Right cardiac atrium (tissue), 5 donors: Measurements from ENCODE around the gene SMAD9. TPM values are rescaled to one million over a fixed set of nuclear protein-coding genes. Genes with fewer than 3 reads are reported as not detected.
"Not testable (repeated sequence)": the region's sequence is repeated elsewhere in the genome, so short reads cannot be mapped to it uniquely, and the experiment has no call there.

Experiments used
- ATAC-seq, 2 donors: fragments of 200-7000 bp; cut with Tn5 transposase; one replicate each; pipeline versions ENCODE4 v1.8.0 to v1.9.1; 2020; ENCODE audit warnings: moderate library complexity in 2 of 2, mild to moderate bottlenecking in 1 of 2
- DNase-seq, 3 donors: peaks; one replicate each; pipeline ENCODE4 v3.0.0-alpha.2; 2020
- H3K27ac ChIP-seq: one replicate; pipeline ENCODE4 v1.5.1; 2013; ENCODE audit warnings: mild to moderate bottlenecking, low read length, control low read depth, moderate library complexity
- H3K27me3 ChIP-seq: one replicate; pipeline ENCODE4 v1.6.1; 2013; ENCODE audit not compliant: control insufficient read depth, insufficient read depth
- H3K4me1 ChIP-seq: one replicate; pipeline ENCODE4 v1.6.1; 2013; ENCODE audit warnings: low read length; ENCODE audit not compliant: control insufficient read depth, insufficient read depth
- H3K4me3 ChIP-seq: one replicate; pipeline ENCODE4 v1.5.1; 2013; ENCODE audit warnings: low read length, control low read depth
- H3K9me3 ChIP-seq: one replicate; pipeline ENCODE4 v1.6.1; 2013; ENCODE audit warnings: low read length; ENCODE audit not compliant: control insufficient read depth
- whole genome bisulfite sequencing: extraction: QIAGEN DNeasy Blood & Tissue Kit; methylation state at CpG from one replicate; pipeline ENCODE4 v1.1.7; 2013; 5-methylcytosine and 5-hydroxymethylcytosine counted together
- intact Hi-C, 4 donors: fragments of 100-400 bp; cut with DNase I; formaldehyde crosslinking; loops; one replicate each; pipeline versions ENCODE4 v1.11.0 to v1.14.0; 2022 to 2023
- polyA plus RNA-seq: library from polyadenylated mRNA; stranded (reverse); fragments of 200-250 nt; gene quantifications from one replicate; pipeline ENCODE4 v1.2.3, GENCODE V29; 2013
- total RNA-seq, 4 donors: library from RNA; stranded (reverse); fragmentation: NEBNext Ultra II Directional; extraction: Animal tissue kit (Norgen Biotek cat#: 25700); gene quantifications; one replicate each; pipeline ENCODE4 v1.2.1, GENCODE V29; 2021
- donor health status: healthy with polysubstance abuse.
- donor health status: DM: no; HTN: yes; CAD: no.
- donor health status: DM: no; HTN: no; CAD: no.
- donor health status: DM: no; HTN: yes; CAD: no; lungs with severe emphysema.
- donor health status: DM: yes; HTN: yes; CAD: no.

The SMAD9 gene
- total and polyA plus RNA-seq, 5 donors: 4.9 to 20.0 (median 12.4) TPM

DNA sequence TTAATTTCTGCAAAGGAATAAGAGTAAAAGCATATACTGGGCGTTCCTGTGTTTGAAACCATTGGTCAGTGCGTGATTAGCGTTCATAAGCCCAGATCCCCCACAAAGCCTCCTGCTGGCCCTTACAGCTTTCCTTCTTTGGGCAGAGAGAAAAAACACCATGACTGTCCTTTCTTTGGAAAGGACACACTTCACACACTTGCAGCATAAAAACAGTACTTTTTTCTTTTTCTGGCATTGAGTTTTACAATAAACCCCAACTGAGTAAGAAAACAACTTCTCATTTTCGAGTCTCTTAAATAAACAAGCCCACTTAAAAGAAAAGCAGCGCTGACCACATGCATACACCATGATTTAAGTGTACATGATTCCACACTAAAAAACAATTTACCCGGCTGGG, 35.8 kb downstream of the SMAD9 start:
- DNase-seq: no peak
- H3K27me3 ChIP-seq: no peaks in the 10 kb centered on the region
- no peak overlapping the region for H3K4me3 ChIP-seq
- no peak overlapping the region for H3K27ac ChIP-seq
- 91% methylated on average over 6 of the region's 6 CpGs for WGBS
- H3K9me3 ChIP-seq: no peaks in the 10 kb centered on the region
- peaks cover 4% of the 10 kb centered on the region for H3K4me1 ChIP-seq
- ATAC-seq: no peak
- intact Hi-C loops: no loop called here

DNA sequence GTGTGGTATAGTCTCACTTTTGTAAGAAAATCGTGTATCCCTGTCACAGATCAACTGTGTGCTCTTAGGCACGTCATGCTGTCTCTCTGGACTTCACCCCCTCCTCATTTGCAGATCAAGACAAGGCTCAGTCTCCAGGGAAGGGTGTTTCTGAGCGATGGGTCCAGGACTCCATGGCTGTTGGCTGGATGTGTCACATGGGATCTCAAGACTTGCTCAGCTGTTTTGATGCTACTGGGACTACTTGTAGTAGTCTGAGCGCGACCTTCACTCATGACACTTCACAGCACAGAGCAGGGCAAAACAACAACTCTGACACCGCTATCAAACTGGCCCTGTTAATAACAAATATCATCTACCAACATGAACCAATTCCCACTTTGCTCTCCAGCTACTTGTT, 36.2 kb downstream of the SMAD9 start:
- intact Hi-C loops: no loop called here
- H3K27ac ChIP-seq: no peak overlapping the region
- no peak overlapping the region for H3K4me3 ChIP-seq
- ATAC-seq (no peak), DNase-seq (no peak)
- no peaks in the 10 kb centered on the region for H3K9me3 ChIP-seq
- no peaks in the 10 kb centered on the region for H3K27me3 ChIP-seq
- 86% methylated on average over 6 of the region's 6 CpGs for WGBS
- peaks cover 4% of the 10 kb centered on the region for H3K4me1 ChIP-seq

DNA sequence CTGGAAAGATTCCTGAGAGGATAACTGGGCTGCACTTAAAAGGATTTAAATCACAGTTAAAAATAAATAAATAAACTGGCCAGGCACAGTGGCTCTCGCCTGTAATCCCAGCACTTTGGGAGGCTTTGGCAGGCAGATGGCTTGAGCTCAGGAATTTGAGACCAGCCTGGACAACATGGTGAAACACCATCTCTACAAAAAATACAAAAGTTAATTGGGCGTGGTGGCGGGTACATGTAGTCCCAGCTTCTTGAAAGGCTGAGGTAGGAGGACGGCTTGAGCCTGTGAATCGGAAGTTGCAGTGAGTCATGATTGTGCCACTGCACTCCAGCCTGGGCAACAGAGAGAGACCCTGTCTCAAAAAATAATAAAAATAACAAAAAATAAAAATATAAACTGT, 36.6 kb downstream of the SMAD9 start:
- DNase-seq, H3K4me3 ChIP-seq, intact Hi-C loops, H3K9me3 ChIP-seq, H3K27me3 ChIP-seq, H3K27ac ChIP-seq, H3K4me1 ChIP-seq: not testable (repeated sequence)
- ATAC-seq: peak in 1 of 2 donors; percentile 37
- WGBS: 87% methylated on average over 5 of the region's 5 CpGs

DNA sequence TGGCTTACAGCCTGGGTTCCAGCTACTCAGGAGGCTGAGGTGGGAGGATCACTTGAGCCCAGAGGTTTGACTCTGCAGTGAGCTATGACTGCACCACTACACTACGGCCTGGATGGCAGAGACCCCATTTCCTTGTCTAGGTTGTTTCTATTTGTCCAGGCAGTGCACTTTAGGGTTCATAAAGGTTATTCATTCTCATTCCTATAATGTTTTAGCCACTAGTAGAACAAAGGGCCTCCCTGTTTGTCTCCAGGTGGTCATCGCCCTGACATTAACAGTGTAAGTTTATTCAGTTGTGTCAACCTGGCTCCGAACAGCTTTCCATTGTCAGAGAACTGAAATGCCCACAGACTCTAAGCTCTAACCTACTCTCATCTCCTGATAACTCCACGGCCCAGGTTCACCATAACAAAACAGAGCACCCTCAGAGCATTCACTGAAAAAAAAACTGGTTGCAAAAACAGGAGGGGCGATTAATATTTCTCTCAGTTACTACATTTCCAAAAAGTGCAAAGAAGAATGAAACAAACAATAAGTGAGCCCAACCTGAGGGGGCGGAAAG, 37.1 kb downstream of the SMAD9 start:
- 89% methylated on average over 6 of the region's 6 CpGs for WGBS

DNA sequence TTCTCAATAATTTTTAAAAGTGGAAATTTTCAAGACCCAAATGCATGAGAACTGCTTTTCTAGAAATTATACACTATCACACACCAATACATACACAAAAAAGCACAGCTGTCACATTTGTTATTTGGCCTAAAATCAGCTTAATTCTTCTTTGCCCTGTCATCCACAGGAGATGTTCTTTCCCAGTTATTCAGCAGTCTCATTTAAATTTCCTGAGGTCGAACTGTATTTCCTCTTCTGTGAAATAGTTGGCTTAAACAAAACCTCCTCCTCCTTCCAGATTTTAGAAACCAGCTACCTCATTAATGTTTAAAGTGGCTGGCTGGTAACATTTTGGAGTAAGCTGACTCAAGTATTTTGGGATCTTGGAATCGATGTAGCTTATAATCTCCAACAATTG, 39.1 kb downstream of the SMAD9 start:
- H3K4me1 ChIP-seq: peaks cover under 1% of the 10 kb centered on the region

More for the DNA sequence above, 37.1 kb downstream of the SMAD9 start:
- Histone ChIP-seq H3K27me3 (no peaks in the 10 kb centered on the region), H3K4me1 (peaks cover 4% of the 10 kb centered on the region), H3K9me3 (no peaks in the 10 kb centered on the region), H3K4me3 (no peak overlapping the region), H3K27ac (no peak overlapping the region)
- DNase-seq (no peak), ATAC-seq (no peak)
- intact Hi-C loops: no loop called here

DNA sequence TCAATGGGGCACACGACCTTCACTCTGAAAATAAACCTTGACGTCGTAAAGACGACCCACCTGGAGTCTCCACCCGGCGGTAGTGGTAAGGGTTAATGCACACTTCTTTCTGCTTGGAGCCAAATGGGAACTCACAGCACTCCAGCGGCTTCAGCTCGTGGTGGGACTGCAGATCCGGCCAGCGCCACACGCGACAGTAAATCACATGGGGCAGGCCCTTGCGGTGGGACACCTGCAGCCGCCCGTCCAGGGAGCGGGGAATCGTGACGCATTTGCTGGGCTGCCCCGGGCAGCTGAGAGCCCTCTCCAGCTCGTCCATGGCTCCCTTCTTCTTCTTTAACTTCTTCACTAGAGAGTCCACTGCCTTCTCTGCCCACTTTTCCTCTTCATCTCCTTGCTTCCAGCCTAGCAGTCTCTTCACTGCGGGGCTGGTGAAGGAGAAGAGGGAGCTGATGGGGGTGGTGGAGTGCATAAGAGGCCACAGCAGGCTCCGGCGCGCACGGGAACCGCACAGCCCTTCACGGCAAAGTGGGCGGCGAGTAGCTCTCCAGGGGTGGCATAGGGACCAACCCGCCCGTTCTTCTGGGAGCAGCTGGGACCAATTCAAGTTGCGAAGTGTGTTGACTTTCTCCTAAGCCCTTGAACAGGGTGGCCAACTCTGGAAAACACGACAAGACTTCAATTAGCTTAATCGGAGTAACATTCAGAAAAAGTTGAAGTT, 40.7 kb downstream of the SMAD9 start:
- DNase-seq (no peak), ATAC-seq (no peak)
- 94% methylated on average over 34 of the region's 34 CpGs for WGBS
- intact Hi-C loops: no loop called here
- H3K4me3 ChIP-seq: no peak overlapping the region
- H3K27me3 ChIP-seq: no peaks in the 10 kb centered on the region
- no peaks in the 10 kb centered on the region for H3K4me1 ChIP-seq
- H3K9me3 ChIP-seq: no peaks in the 10 kb centered on the region
- no peak overlapping the region for H3K27ac ChIP-seq

More for the DNA sequence above, 39.1 kb downstream of the SMAD9 start:
- Histone ChIP-seq H3K9me3 (no peaks in the 10 kb centered on the region), H3K27me3 (no peaks in the 10 kb centered on the region), H3K4me3 (no peak overlapping the region), H3K27ac (no peak overlapping the region)
- DNase-seq (no peak), ATAC-seq (no peak)
- intact Hi-C loops: no loop called here
- WGBS: 39% methylated on average over 2 of the region's 2 CpGs

GRCh38 chr13:36875961-36876360, 44.1 kb downstream of the SMAD9 start:
- H3K4me3 ChIP-seq: no peak overlapping the region
- H3K4me1 ChIP-seq: no peaks in the 10 kb centered on the region
- ATAC-seq (no peak), DNase-seq (no peak)
- no peak overlapping the region for H3K27ac ChIP-seq
- no peaks in the 10 kb centered on the region for H3K9me3 ChIP-seq
- WGBS: 62% methylated on average over 4 of the region's 4 CpGs
- no peaks in the 10 kb centered on the region for H3K27me3 ChIP-seq
- intact Hi-C loops: no loop called here

DNA sequence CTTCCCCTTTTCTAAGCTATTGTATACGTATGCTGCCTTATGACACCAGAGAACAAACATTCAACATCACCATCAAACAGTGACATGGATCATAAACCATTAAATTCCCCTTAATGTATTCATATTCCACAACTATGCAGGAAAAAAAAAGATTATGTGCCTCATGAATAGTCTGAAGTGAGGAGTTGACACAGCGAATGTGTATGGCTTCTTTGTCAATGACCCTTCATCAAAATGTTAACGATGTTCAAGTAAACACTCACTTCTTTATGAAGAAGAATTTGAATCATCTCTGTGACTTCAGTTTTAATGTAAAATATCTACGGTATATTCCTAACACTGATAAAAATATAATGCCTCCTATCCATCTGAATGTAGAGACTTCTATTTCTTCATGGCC, 44.6 kb downstream of the SMAD9 start:
- H3K4me3 ChIP-seq: no peak overlapping the region
- WGBS: 85% methylated on average over 4 of the region's 4 CpGs
- no peaks in the 10 kb centered on the region for H3K27me3 ChIP-seq
- DNase-seq (no peak), ATAC-seq (no peak)
- H3K27ac ChIP-seq: no peak overlapping the region
- no peaks in the 10 kb centered on the region for H3K4me1 ChIP-seq
- intact Hi-C loops: no loop called here
- H3K9me3 ChIP-seq: no peaks in the 10 kb centered on the region

DNA sequence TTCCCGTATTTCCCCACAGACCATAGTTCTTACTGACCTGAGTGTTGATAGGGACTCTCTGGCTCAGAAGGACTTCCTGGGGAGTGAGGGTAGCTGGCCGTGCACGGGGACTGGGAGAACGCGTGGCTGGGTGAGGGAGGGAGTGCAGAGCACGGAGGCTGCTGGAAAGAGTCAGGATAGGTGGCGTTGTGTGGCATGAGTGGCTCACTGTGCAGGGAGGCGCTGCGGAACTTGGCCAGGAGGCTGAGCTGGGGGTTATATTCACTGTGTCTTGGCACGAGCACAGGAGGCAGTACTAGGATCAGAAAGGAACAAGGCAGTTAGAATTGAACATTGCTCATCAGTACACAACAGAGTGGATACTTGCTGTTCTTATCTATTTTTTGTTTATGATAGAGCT, 47.4 kb downstream of the SMAD9 start:
- no peak overlapping the region for H3K4me3 ChIP-seq
- DNase-seq (no peak), ATAC-seq (no peak)
- no peaks in the 10 kb centered on the region for H3K4me1 ChIP-seq
- no peaks in the 10 kb centered on the region for H3K9me3 ChIP-seq
- intact Hi-C loops: no loop called here
- WGBS: 75% methylated on average over 10 of the region's 10 CpGs
- H3K27me3 ChIP-seq: no peaks in the 10 kb centered on the region
- H3K27ac ChIP-seq: no peak overlapping the region

GRCh38 chr13:36870050-36870692, 49.9 kb downstream of the SMAD9 start:
- no peak for ATAC-seq
- H3K27ac ChIP-seq: no peak overlapping the region
- DNase-seq: no peak

GRCh38 chr13:36866232-36866631, 53.8 kb downstream of the SMAD9 start:
- Histone ChIP-seq H3K4me1 (no peaks in the 10 kb centered on the region), H3K9me3 (no peaks in the 10 kb centered on the region), H3K27ac (no peak overlapping the region), H3K27me3 (no peaks in the 10 kb centered on the region), H3K4me3 (no peak overlapping the region)
- no peak for ATAC-seq
- no peak for DNase-seq
- intact Hi-C loops: no loop called here

More at GRCh38 chr13:36870050-36870692, 49.9 kb downstream of the SMAD9 start:
- Histone ChIP-seq H3K9me3 (no peaks in the 10 kb centered on the region), H3K4me3 (no peak overlapping the region), H3K4me1 (no peaks in the 10 kb centered on the region), H3K27me3 (no peaks in the 10 kb centered on the region)
- intact Hi-C loops: no loop called here
- WGBS: 93% methylated on average over 1 of the region's 1 CpG
